Measurements from ENCODE around the gene DAPK1.

DAPK1 gene

DNA sequence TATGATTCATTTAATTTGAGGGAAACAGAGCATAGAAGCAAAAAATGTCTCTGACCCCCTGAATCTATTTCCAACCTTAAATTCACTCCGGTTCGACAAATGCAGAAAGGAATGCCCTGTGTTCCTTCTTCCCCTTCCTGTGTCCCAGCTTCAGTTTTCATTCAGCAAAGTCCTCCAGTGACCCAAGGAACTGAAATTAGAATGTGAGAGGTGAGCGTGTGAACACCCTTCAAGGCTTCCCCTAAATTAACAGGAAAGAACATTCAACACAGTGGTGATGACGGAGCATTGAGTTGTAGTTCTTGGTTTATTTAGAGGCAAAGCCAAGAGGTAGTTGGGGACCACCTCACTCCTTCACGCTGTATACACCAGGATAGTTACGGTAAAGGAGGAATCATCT, 130.7 kb downstream of the DAPK1 start:
- Histone ChIP-seq H3K36me3 (ENCODE audit: control insufficient read depth in 2 of 2, insufficient read depth in 1 of 2, low read length in 2 of 2) (peaks cover 0 to 10% of the 10 kb centered on the region in 2 experiments; a peak in 1 of 3 replicates), H3K4me1 (ENCODE audit: control insufficient read depth, insufficient read depth, low read length) (no peaks in the 10 kb centered on the region), H3K9me3 (ENCODE audit: control insufficient read depth, insufficient read depth, low read depth, low read length) (no peaks in the 10 kb centered on the region), H3K27ac (ENCODE audit: extremely low read depth, low read depth, low read length) (no peak overlapping the region), H3K4me3 (ENCODE audit: low read depth, low read length) (no peak overlapping the region)
- TF ChIP-seq ZNF610 (tag by site-specific recombination; IDR thresholded peaks at IDR 0.05; ENCODE audit: borderline replicate concordance), result no peak
- no peak for TF ChIP-seq ZNF792 (tag by site-specific recombination; IDR thresholded peaks at IDR 0.05)
- TF ChIP-seq ZNF239 (tag by site-specific recombination; IDR thresholded peaks at IDR 0.05), result no peak
- no peak for TF ChIP-seq BCL11B (tag by site-specific recombination; IDR thresholded peaks at IDR 0.05; ENCODE audit: low read depth)
- no peak for TF ChIP-seq KLF10 (tag by site-specific recombination; IDR thresholded peaks at IDR 0.05)
- TF ChIP-seq GLI4 (tag by site-specific recombination; IDR thresholded peaks at IDR 0.05), result no peak
- no peak for TF ChIP-seq ZSCAN16 (tag by site-specific recombination; IDR thresholded peaks at IDR 0.05)
- TF ChIP-seq ZNF48 (tag by site-specific recombination; IDR thresholded peaks at IDR 0.05), result no peak
- TF ChIP-seq ZSCAN23 (tag by site-specific recombination; IDR thresholded peaks at IDR 0.05), result no peak
- no peak for TF ChIP-seq ZNF791 (tag by site-specific recombination; IDR thresholded peaks at IDR 0.05)
- TF ChIP-seq, protein P1, sequence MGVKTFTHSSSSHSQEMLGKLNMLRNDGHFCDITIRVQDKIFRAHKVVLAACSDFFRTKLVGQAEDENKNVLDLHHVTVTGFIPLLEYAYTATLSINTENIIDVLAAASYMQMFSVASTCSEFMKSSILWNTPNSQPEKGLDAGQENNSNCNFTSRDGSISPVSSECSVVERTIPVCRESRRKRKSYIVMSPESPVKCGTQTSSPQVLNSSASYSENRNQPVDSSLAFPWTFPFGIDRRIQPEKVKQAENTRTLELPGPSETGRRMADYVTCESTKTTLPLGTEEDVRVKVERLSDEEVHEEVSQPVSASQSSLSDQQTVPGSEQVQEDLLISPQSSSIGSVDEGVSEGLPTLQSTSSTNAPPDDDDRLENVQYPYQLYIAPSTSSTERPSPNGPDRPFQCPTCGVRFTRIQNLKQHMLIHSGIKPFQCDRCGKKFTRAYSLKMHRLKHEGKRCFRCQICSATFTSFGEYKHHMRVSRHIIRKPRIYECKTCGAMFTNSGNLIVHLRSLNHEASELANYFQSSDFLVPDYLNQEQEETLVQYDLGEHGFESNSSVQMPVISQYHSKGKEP (tag by site-specific recombination; IDR thresholded peaks at IDR 0.05), result no peak
- no peak for TF ChIP-seq ZNF776 (tag by site-specific recombination; IDR thresholded peaks at IDR 0.05; ENCODE audit: borderline replicate concordance)
- no peak for TF ChIP-seq ZNF585B (tag by site-specific recombination; IDR thresholded peaks at IDR 0.05)
- TF ChIP-seq ZNF155 (tag by site-specific recombination; IDR thresholded peaks at IDR 0.05), result no peak
- TF ChIP-seq HOXC10 (CRISPR knock-in tag; IDR thresholded peaks at IDR 0.05), result no peak
- TF ChIP-seq ZNF324 (tag by site-specific recombination; IDR thresholded peaks at IDR 0.05), result no peak
- no peak for TF ChIP-seq ZNF37A (tag by site-specific recombination; IDR thresholded peaks at IDR 0.05)
- no peak for TF ChIP-seq ZNF558 (tag by site-specific recombination; IDR thresholded peaks at IDR 0.05)
- ChIA-PET CTCF (interaction anchor here (0.6 kb wide), 1 partner anchor 60 kb away, joined by 3 read pairs; no protein-coding TSS in a partner anchor), POLR2A (no interaction called here)

GRCh38 chr9:87629104-87629503, 131.4 kb downstream of the DAPK1 start:
- Histone ChIP-seq H3K27ac (ENCODE audit: extremely low read depth, low read depth, low read length) (no peak overlapping the region), H3K36me3 (ENCODE audit: control insufficient read depth in 2 of 2, insufficient read depth in 1 of 2, low read length in 2 of 2) (peaks cover 0 to 8% of the 10 kb centered on the region in 2 experiments; a peak in 1 of 3 replicates), H3K4me3 (ENCODE audit: low read depth, low read length) (no peak overlapping the region), H3K9me3 (ENCODE audit: control insufficient read depth, insufficient read depth, low read depth, low read length) (no peaks in the 10 kb centered on the region), H3K4me1 (ENCODE audit: control insufficient read depth, insufficient read depth, low read length) (no peaks in the 10 kb centered on the region)
- POLR2A ChIA-PET, result no interaction called here
- CTCF ChIA-PET, result interaction anchor here (0.6 kb wide), 1 partner anchor 183 kb away, joined by 3 read pairs; no protein-coding TSS in a partner anchor
- TF ChIP-seq YY1 (tag by site-specific recombination; IDR thresholded peaks at IDR 0.05) (no peak), ZNF561 (tag by site-specific recombination; IDR thresholded peaks at IDR 0.05; ENCODE audit: borderline replicate concordance) (no peak), GLIS2 (tag by site-specific recombination; IDR thresholded peaks at IDR 0.05) (no peak), ZNF473 (tag by site-specific recombination; IDR thresholded peaks at IDR 0.05) (no peak), SP7 (tag by site-specific recombination; IDR thresholded peaks at IDR 0.05) (no peak), GLIS1 (tag by site-specific recombination; IDR thresholded peaks at IDR 0.05) (no peak), ZNF391 (tag by site-specific recombination; IDR thresholded peaks at IDR 0.05; ENCODE audit: borderline replicate concordance, low read depth) (no peak), ZNF133 (tag by site-specific recombination; IDR thresholded peaks at IDR 0.05) (no peak), ZNF645 (tag by site-specific recombination; IDR thresholded peaks at IDR 0.05) (no peak), GLI2 (tag by site-specific recombination; IDR thresholded peaks at IDR 0.05; ENCODE audit: borderline replicate concordance, low read depth) (no peak), PATZ1 (tag by site-specific recombination; IDR thresholded peaks at IDR 0.05) (no peak), ZXDB (tag by site-specific recombination; IDR thresholded peaks at IDR 0.05) (no peak), HOXA7 (CRISPR knock-in tag; IDR thresholded peaks at IDR 0.05; ENCODE audit: borderline replicate concordance) (no peak)
